Measurements from ENCODE around the gene WDR93. TPM values are rescaled to one million over a fixed set of nuclear protein-coding genes. Genes with fewer than 3 reads are reported as not detected.
A peak's percentile ranks its signal among the peaks of the same experiment; 100 is the strongest.
"Not testable (repeated sequence)": the region's sequence is repeated elsewhere in the genome, so short reads cannot be mapped to it uniquely, and the experiment has no call there.

Gene WDR93
- total RNA-seq, 1 donor from 2014 or later: not detected

DNA sequence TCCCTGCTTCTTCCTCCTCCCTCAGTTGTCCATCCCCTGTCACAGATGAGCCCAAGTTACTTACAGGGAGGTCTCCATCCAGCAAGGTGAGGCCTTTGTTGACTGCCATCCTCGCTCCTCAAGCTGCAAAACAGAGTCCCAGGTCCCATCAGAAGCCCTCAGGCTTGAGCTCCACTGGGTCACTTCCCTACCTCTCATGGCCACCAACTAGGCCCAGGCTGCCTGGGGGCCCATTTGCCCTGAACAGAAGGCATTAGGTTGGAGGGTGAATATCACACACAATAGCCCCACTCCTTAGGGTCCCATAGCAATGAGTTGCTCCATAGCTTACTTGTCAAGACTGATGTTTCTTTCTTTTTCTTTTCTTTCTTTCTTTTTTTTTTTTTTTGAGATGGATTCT is 13.2 kb upstream of the WDR93 start:
- no peak for DNase-seq (ENCODE audit: low spot score)
- intact Hi-C loops (cut with DNase I): no loop called here

DNA sequence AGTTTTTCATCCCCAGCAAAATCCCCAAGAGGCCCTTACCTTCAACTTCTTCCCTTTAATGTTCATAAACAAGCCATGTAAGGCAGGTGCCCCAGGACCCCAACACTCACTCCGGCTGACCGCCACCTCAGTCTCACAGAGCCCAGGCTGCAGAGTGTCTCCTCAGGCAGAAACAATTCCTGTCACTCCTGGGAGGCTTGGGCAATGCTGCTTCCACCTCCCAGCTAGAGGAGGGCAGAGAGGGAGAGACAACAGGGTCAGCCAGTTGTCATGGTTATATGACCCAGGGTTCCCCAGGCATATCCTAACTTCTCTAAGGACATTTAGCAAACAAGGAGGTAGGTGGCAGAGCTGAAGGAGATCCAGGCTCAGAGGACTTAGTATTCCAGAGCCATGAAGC is 11.4 kb upstream of the WDR93 start, which contains the start of gene PLIN1:
TSS of gene PLIN1 (minus strand) at position 156 of the 400 bp plus-strand sequence. CDS start 1,878 bp downstream, outside the sequence.
- intact Hi-C loops (cut with DNase I): no loop called here
- DNase-seq (ENCODE audit: low spot score) (no peak), ATAC-seq (peak; percentile 29)

More for the DNA sequence above, 13.2 kb upstream of the WDR93 start:
- no peak for ATAC-seq

DNA sequence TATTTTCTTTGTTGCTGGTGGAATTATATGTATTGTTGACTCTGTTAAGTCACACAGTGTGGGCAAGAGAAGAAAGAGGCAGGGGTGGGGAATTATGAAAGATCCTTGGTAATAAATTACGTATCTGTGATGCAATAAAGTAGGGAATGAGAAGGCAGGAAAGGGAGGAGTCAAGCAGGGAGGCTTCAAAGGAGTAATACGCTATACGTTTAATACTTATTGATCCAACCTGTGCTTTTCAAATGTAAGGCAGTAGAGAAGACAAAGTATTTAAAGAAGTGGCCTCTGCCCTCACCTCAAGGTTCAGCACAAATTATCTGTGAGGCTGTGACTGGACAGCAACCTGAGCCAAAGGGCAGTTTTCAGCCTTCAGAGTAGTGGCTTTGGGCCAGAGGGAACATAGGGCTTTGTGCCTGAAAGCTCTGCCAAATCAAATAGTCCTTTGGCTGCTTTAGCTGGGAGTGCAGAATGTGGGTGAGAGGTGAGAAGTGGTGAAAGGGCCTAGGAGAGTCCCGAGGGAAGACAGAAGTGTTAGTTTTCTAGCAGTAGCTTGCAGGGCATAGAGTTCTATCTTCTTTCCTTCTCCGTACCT is 10.2 kb upstream of the WDR93 start:
- intact Hi-C loops (cut with DNase I): no loop called here
- DNase-seq (ENCODE audit: low spot score) (peak; percentile 71), ATAC-seq (peak; percentile 97)

DNA sequence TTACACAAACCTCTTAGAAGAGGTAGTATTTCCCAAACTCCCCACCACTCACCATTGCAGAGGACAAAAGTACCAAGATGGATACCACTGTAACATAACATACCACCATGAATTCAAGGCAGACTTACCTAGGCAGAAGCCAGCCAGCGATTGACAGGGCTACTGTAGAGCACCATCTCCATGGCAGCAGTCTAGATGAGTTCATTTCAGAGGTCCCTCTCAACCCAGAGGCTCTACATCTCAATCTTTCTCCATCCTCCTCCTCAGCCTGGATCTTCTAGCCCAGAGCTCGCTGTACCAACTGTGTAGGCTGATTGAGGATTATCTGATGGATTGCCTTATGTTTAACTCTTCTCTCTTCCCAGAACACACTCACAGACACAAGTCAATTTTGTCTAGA is 9.5 kb upstream of the WDR93 start:
- ATAC-seq (peak; percentile 2), DNase-seq (ENCODE audit: low spot score) (no peak)
- intact Hi-C loops (cut with DNase I): no loop called here

DNA sequence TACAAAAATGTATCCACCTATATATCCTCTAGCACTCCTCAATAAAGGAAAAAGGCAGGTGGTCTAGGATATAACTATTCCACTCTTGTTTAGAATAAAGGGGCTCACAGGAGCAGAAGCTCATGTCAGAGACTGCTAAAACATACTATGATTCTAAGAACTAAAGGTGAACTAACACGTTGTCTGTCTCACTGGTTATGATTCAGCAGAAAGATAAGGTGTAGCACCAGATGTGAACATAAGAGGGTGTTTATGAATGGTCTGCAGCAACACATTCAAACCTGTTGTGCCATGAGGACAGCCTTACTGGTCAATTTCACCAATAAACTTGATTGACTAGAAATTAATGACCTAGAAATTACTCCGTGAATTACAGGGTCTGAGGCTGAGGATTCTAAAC is 4.6 kb upstream of the WDR93 start:
- DNase-seq (ENCODE audit: low spot score): no peak
- intact Hi-C loops (cut with DNase I): no loop called here

DNA sequence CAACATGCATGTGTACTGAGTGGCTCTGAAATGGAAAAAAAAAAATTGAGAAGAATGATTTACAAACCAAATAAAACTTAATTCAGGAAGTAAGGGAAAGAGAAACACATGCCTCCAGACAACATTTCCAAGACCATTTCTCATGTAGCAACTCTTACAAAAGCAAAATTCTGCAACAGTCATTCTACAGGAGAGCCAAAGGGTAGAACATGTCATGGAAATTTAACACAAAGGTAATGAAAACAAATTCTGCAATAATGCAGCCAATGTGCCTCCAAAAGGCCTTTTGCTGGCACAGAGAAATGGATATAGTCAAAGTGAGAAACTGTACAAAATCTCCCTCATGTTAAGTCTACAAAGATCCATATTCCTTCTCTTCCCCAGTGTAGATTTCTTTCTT is 4.1 kb upstream of the WDR93 start:
- DNase-seq (ENCODE audit: low spot score) (no peak), ATAC-seq (no peak)
- intact Hi-C loops (cut with DNase I): no loop called here

More for the DNA sequence above, 4.6 kb upstream of the WDR93 start:
- no peak for ATAC-seq

DNA sequence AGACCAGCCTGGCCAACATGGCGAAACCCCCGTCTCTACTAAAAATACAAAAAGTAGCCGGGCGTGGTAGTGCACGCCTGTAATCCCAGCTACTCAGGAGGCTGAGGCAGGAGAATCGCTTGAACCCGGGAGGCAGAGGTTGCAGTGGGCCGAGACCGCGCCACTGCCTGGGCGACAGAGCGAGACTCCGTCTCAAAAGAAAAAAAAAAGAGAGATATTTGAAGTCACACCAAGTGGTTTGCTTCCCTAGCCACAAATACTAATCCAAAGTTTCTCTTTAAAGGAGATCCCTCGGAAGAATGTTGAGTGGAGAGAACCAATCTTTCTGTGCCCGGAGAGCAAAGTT is 708 bp upstream of the WDR93 start:
- ATAC-seq; intact Hi-C loops (cut with DNase I); DNase-seq (ENCODE audit: low spot score): not testable (repeated sequence)

DNA sequence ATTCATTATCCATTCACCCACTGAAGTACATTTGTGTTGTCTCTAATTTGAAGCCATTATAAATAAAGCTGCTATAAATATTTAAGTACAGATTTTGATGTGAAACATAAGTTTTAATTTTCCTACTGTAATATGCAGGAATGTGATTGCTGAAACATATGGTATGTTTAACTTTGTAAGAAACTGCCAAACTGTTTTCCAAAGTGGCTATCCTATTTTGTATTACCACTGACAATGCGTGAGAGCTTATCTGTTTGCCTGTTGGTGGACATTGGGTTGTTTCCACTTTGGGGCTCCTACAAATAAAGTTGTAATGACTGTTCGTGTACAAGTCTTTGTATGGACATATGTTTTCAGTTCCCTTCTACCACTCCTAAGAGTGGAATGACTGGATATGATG is 2.5 kb downstream of the WDR93 start:
- no peak for ATAC-seq
- intact Hi-C loops (cut with DNase I): no loop called here

DNA sequence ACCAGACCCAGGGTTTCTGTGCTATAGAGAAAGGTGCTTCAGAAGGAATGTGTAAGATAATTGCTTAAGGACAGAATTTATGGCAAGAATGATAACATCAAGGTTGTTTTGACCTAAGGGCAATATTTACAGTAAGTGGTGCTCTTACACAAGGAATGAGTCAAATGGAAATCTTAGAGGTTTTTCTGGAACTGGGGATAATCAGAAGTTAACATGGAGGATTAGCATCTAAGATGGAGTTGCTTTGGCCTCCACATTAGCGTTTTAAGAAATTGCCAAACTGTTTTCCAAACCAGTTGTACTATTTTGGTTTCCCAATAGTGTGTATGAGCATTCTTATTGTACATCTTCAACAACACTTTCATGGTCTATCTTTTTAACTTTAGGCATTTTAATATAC is 3.1 kb downstream of the WDR93 start:
- intact Hi-C loops (cut with DNase I): no loop called here
- ATAC-seq (no peak), DNase-seq (ENCODE audit: low spot score) (no peak)

More for the DNA sequence above, 2.5 kb downstream of the WDR93 start:
- no peak for DNase-seq (ENCODE audit: low spot score)

DNA sequence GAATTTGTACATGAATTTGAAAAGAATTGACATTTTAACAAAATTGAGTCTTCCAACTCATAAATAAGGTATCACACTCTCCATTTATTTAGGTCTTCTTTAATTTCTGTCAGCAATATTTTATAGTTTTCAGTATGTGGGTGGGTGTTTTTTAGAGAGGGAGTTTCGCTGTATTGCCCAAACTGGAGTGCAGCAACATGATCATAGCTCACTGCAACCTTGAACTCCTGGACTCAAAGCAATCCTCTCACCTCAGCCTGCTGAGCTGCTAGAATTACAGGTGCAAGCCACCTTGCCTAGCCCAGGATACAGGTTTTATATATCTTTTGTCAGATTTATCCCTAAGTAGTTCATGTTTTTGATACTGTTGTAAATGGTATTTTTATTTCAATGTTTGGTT is 4.6 kb downstream of the WDR93 start:
- intact Hi-C loops (cut with DNase I): no loop called here
- DNase-seq (ENCODE audit: low spot score): no peak
- ATAC-seq: no peak

DNA sequence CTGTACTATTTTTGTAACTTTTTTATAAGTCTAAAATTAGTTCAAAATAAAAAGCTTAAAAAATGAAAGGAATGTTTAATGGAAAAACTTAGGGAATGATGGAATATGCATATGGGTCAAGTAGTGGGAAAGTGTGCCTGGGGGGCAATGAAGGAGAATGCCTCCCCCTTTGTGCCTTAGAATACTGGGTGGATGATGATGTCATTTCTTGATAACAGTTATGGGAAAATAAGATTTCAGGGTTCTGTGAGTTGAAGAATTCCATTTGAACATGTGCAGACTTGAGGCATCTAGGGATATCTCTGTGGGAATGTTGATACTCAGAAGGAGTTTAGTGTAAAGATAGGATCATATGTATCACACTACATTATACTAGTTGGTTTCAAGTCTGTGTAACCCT is 13.8 kb downstream of the WDR93 start:
- no peak for DNase-seq (ENCODE audit: low spot score)
- no peak for ATAC-seq
- intact Hi-C loops (cut with DNase I): no loop called here

DNA sequence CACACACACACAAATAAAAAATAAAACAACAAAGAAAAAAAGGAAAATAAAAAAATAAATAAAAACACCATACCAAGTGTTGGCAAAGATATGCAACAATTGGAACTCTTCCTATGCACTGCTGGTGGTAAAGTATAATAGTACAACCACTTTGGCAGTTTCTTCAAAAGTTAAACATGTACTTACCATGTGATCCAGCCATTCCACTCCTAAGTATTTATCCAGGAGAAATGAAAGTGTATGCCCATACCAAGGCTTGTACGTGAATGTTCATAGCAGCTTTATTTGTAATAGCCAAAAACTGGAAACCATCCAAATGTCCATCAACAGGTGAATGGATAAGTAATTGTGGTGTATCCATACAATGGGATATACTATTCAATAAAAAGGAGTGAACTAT is 17.0 kb downstream of the WDR93 start:
- intact Hi-C loops (cut with DNase I): no loop called here
- DNase-seq (ENCODE audit: low spot score) (no peak), ATAC-seq (no peak)

DNA sequence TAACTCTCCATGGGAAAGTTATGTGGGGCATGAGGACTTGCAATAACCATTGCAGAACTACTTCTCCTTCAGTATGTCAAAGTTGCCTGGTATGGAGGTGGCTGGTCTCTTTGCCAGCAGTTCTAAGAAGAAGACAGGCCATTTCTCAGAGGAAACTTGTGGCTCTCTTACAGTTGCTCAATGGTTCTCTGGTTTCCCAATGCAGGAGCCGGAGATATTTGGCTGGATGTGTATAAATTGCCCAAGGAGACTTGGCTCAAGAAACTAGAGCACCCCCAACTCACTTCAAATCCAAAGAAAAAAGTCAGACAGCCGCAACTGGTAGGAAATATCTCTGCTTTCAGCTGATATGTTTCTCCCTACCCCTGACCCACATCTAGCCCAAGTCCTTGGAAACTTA is 24.2 kb downstream of the WDR93 start:
- DNase-seq (ENCODE audit: low spot score) (no peak), ATAC-seq (peak; percentile 51)
- intact Hi-C loops (cut with DNase I): no loop called here

DNA sequence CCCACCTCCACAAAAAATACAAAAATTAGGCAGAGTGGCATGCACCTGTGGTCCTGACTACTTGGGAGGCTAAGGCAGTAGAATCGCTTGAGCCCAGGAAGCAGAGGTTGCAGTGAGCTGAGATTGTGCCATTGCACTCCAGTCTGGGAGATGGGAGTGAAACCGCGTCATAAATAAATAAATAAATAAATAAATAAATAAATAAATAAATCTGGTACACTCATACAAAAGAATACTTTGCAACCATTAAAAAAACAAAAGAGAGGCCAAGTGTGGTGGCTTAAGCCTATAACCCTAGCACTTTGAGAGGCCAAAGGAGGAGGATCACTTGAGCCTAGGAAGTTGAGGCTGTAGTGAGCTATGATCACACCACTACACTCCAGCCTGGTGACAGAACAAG is 32.4 kb downstream of the WDR93 start:
- ATAC-seq (no peak), DNase-seq (ENCODE audit: low spot score) (no peak)
- intact Hi-C loops (cut with DNase I): no loop called here

DNA sequence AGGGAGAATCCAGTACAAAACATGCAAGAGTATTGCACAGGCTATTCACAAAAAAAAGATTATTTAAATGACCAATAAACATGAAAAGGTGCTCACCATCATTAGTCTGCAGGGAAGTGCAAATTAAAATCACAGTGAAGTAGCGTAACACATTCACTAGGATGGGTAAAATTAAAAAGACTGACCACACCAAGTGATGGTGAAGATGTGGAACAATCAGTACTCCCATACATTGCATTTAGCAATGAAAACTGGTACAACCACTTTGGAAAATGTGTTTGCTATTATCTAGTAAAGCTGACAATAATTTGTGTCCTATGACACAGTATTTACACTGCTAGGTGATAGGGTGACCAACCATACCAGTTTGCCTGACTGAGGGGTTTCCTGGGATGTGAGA is 34.0 kb downstream of the WDR93 start:
- intact Hi-C loops (cut with DNase I): no loop called here
- no peak for ATAC-seq
- no peak for DNase-seq (ENCODE audit: low spot score)

DNA sequence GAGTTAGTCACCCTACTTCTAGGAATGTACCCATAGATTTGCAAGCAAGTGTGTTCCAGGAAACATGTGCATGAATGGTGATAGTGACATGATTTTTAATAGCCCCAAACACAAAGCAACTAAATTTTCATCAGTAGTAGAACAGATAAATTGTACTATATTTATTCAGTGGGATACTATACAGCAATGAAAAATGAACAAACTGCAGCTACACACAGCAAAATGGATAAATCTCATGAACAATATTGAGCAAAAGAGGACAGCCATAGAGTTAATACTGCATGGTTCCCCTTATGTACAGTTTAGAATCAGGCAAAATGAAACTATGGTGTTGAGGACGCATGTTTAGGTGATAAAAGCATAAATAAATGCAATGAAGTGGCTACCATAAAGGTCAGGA is 34.5 kb downstream of the WDR93 start:
- intact Hi-C loops (cut with DNase I): no loop called here
- ATAC-seq: no peak
- no peak for DNase-seq (ENCODE audit: low spot score)

DNA sequence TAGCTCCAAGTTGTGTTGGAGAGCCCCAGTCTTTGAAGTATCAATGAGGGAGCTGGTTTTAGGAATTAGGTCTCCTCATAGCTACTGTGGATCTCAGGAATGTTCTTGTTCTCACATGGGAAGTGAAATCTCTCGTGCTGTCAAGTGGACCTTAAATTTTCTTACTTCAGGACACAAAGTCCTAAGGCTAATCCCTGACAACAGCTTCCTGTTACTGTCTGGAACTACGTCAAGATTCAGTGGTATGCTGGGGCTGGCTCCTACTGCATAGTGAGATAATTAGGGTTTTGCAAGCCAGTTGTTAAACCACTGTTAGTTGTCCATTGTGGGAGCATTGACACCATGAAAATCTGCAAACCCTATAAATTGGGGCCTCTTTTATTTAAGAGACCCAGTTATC is 37.6 kb downstream of the WDR93 start:
- intact Hi-C loops (cut with DNase I): no loop called here
- DNase-seq (ENCODE audit: low spot score) (no peak), ATAC-seq (peak; percentile 77)

DNA sequence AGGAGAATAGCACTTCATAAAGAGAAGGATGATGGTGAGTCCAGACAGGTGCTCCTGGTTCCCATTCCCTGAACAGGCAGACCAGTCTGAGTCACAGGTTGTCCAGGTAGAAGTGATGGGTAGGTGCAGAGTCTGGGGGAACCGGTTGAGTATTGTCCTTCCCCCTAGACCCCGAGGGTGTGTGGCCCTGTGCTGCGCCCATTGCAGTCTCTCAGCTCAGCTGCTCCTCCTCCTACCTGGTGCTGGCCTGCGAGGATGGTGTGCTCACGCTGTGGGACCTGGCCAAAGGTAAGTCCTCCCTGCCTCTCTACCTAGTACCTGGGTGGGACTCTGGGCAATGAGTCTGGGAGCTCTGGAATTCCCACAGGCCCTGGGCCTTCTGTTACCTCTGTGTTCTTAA is 40.7 kb downstream of the WDR93 start:
- no peak for ATAC-seq
- no peak for DNase-seq (ENCODE audit: low spot score)
- intact Hi-C loops (cut with DNase I): no loop called here

DNA sequence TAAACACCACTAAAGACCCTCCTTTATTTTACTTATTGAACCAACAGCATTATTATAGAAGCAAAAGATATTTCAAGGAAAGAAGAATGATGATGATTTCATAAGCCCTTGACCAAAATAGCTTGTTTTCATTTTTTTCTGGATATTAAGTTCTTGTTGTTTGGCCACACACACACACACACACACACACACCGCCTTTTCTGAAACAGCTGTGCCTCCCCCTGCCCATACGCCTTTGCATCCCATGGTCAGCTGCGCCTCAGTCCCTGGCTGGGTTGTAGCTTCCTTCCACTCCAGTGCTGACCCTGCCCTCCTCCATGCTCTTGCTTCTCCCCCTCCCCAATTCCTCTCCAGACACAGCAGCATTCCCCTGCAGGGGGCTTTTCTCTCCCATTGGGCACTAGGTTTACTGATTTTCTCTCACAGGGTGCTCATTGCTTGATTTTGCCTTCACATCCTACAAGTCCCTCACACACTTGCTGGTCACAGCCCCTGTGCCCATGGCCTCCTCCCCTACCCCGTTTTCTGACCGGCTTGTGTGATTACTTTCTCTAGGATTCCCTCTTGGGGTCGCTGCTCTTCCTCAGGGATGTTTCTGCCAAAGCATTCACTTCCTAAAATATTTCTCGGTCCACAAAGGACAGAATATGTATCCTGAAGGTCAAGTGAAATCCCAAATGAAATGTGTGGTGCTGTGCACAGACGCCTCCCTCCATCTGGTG is 42.0 kb downstream of the WDR93 start:
- ATAC-seq: no peak
- DNase-seq (ENCODE audit: low spot score): no peak
- intact Hi-C loops (cut with DNase I): no loop called here

DNA sequence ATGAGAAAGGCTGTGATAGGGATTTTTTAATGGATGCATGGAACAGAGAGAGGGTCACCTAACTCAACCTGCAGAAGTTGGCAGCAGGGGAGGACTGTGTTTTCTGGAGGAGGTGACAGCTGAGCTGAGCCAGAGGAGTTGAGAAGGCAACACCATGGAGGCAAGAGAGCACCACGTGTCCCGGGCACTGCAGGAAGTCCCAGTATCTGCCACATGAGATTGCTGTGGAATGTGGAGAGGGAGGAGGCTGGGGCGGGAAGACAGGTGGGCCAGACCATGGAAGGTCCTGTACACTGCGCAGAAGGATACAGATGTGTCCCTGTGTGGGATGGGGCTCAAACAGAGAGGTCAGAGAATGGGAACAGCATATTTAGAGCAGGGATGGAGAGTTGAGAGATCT is 45.2 kb downstream of the WDR93 start:
- intact Hi-C loops (cut with DNase I): no loop called here
- DNase-seq (ENCODE audit: low spot score) (no peak), ATAC-seq (no peak)

DNA sequence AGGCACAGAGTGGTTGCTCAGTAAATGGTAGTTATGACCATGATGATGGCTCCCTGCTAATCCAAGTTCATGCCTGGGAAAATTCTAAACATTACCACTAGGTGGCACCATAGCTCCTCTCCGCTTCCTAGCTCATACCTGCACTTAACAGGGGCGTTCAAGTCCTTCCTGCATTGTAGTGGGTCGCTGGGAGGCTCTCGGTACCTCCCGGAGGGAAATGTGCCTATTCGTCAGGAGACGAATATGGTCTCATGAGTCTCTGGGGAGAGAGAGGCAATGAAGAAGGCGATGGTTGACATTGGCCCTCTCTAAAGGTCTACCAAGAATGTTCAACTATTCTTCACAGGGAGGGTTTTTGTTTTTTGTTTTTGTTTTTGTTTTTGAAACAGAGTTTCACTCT is 49.5 kb downstream of the WDR93 start:
- ATAC-seq (peak; percentile 85), DNase-seq (ENCODE audit: low spot score) (no peak)
- intact Hi-C loops (cut with DNase I): loop anchor here (10.0 kb wide), 1 partner anchor 345 kb away; no protein-coding TSS in a partner anchor

All from sciatic nerve (tissue), 2 donors.